Gastrocnemius medialis (tissue), 4 donors: ENCODE data around the gene FTCD.

ENCODE experiments used
- CTCF ChIP-seq, 5 experiments: fragments of 450-650 bp in 3 of 5; fragments of 200-600 bp in 2 of 5; sonication (generic) in 2 of 5; IDR thresholded peaks in 4 of 5; conservative IDR thresholded peaks in 1 of 5; 1 replicate in 4 of 5; 2 replicates in 1 of 5; pipeline ENCODE4 v1.5.1; 2016 to 2019; ENCODE audit warnings: antibody characterized with exemption in 5 of 5, mild to moderate bottlenecking in 3 of 5, moderate library complexity in 3 of 5
- POLR2A ChIP-seq, 2 donors: fragments of 450-650 bp; IDR thresholded peaks; one replicate each; pipeline ENCODE4 v1.6.1; 2017; ENCODE audit warnings: antibody characterized with exemption in 2 of 2, mild to moderate bottlenecking in 2 of 2, moderate library complexity in 2 of 2

GRCh38 chr21:46130831-46131587, 24.4 kb downstream of the FTCD start:
- TF ChIP-seq CTCF (IDR thresholded peaks at IDR 0.05 in 4 of 5, conservative IDR thresholded peaks at IDR 0.05 in 1 of 5) = no peak
- no peak for TF ChIP-seq POLR2A (IDR thresholded peaks at IDR 0.05)
